ENCODE results near the gene FAM43A.

DNA sequence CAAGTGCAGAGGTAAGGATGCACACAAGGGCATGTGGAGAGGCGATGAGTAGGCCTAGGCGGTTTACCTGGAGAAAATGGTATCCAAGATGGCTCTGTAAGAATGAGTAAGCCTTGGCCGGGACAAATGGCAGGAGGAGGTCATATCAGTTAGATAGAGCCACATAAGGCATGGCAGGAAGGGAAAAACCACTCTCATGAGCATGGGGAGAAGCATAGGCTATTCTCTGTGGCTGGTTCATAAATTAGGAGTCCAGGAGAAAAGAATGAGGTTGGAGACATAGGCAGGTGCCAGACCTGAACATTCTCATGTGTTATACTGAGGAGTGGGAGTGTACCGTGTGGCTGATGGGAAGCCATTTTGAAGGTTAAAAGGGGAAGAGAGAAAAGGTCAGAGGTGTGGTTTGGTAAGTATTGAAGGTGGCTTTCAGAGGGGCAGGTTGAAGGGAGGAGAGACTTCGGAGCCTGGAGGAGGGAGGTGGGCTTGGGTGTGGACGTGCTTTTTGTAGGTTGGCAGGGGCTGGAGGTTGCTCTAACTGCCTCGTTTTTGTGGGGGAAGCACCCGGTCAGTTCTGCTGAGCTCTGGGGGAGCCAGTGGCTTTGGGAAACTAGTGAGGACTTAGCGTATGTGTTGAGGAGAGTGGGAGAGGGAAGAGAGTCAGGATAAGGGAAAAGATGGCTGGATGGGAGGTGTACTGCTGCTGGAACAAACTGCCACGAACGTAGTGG is 4.6 kb upstream of the FAM43A start:
- no peak for TF ChIP-seq EP300 (IDR thresholded peaks at IDR 0.05)
- no peak for TF ChIP-seq POLR2A (IDR thresholded peaks at IDR 0.05; ENCODE audit: low read length)
- TF ChIP-seq, protein P1, sequence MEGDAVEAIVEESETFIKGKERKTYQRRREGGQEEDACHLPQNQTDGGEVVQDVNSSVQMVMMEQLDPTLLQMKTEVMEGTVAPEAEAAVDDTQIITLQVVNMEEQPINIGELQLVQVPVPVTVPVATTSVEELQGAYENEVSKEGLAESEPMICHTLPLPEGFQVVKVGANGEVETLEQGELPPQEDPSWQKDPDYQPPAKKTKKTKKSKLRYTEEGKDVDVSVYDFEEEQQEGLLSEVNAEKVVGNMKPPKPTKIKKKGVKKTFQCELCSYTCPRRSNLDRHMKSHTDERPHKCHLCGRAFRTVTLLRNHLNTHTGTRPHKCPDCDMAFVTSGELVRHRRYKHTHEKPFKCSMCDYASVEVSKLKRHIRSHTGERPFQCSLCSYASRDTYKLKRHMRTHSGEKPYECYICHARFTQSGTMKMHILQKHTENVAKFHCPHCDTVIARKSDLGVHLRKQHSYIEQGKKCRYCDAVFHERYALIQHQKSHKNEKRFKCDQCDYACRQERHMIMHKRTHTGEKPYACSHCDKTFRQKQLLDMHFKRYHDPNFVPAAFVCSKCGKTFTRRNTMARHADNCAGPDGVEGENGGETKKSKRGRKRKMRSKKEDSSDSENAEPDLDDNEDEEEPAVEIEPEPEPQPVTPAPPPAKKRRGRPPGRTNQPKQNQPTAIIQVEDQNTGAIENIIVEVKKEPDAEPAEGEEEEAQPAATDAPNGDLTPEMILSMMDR (IDR thresholded peaks at IDR 0.05) = no peak

All from A549 (cell line).